OCI-LY3 (cell line): ENCODE results near the gene CRNKL1.
A peak's percentile ranks its signal among the peaks of the same experiment; 100 is the strongest.

Source experiments
- H2AFZ ChIP-seq: fragments of 200-600, 300-600 bp; shearing (Covaris generic); 2 replicates; pipeline ENCODE4 v1.6.0; 2014; ENCODE audit warnings: antibody characterized with exemption, low read depth, low read length
- H3K27ac ChIP-seq: fragments of 200-600, 300-600 bp; sonication (generic); 2 replicates; pipeline ENCODE4 v1.5.1; 2014; ENCODE audit warnings: mild to moderate bottlenecking, low read length, moderate library complexity, mixed read lengths
- H3K27me3 ChIP-seq: fragments of 200-600, 300-600 bp; sonication (generic); 2 replicates; pipeline ENCODE4 v1.6.1; 2014; ENCODE audit warnings: low read depth, low read length, mixed read lengths
- H3K36me3 ChIP-seq: fragments of 200-600, 300-600 bp; sonication (generic); replicated peaks from 2 replicates; pipeline ENCODE3; 2014; ENCODE audit warnings: low read depth, low read length, mixed read lengths
- H3K4me1 ChIP-seq: fragments of 300-600, 200-600 bp; sonication (generic); 2 replicates; pipeline ENCODE4 v1.6.1; 2014; ENCODE audit warnings: low read length, mixed read lengths
- H3K4me2 ChIP-seq: fragments of 200-600, 300-600 bp; sonication (generic); 2 replicates; pipeline ENCODE4 v1.6.1; 2014; ENCODE audit warnings: low read length, mixed read lengths
- H3K4me3 ChIP-seq: fragments of 300-600, 200-600 bp; sonication (generic); 2 replicates; pipeline ENCODE4 v1.5.1; 2014; ENCODE audit warnings: antibody characterized with exemption, mild to moderate bottlenecking, low read length, moderate library complexity
- H3K79me2 ChIP-seq: fragments of 300-600, 200-600 bp; shearing (Covaris generic); 2 replicates; pipeline ENCODE4 v1.6.1; 2014; ENCODE audit warnings: mild to moderate bottlenecking, low read length, mixed read lengths
- H3K9ac ChIP-seq: fragments of 300-600, 200-600 bp; shearing (Covaris generic); 2 replicates; pipeline ENCODE4 v1.6.0; 2014; ENCODE audit warnings: mild to moderate bottlenecking, low read length, moderate library complexity
- H3K9me3 ChIP-seq: fragments of 200-600, 300-600 bp; shearing (Covaris generic); 2 replicates; pipeline ENCODE4 v1.6.1; 2014; ENCODE audit warnings: low read length, mixed read lengths; ENCODE audit not compliant: insufficient read depth
- H4K20me1 ChIP-seq: fragments of 200-600, 300-600 bp; sonication (generic); 2 replicates; pipeline ENCODE4 v1.6.1; 2016; ENCODE audit warnings: low read length, mixed read lengths; ENCODE audit not compliant: insufficient read depth
- CTCF ChIP-seq: fragments of 200-600, 300-600 bp; sonication (generic); IDR thresholded peaks from 2 replicates; pipeline ENCODE4 v1.5.1; 2014; ENCODE audit warnings: antibody characterized with exemption, low read length, low read depth
- EZH2phosphoT487 ChIP-seq: fragments of 200-600 bp; shearing (Covaris generic); IDR thresholded peaks from 2 replicates; pipeline ENCODE4 v1.6.1; 2018; ENCODE audit warnings: antibody characterized with exemption, mixed run types, low read depth

CRNKL1 gene

GRCh38 chr20:20027284-20027683, 25.0 kb downstream of the CRNKL1 start:
- no peak overlapping the region for H3K27ac ChIP-seq
- TF ChIP-seq CTCF (no peak), EZH2phosphoT487 (no peak)
- H3K9me3 ChIP-seq: no peaks in the 10 kb centered on the region
- no peak overlapping the region for H3K4me3 ChIP-seq
- H4K20me1 ChIP-seq: peaks cover 14% of the 10 kb centered on the region; the same call in 1 of the 2 replicates
- H3K36me3 ChIP-seq: peaks cover 33% of the 10 kb centered on the region
- H3K27me3 ChIP-seq: no peaks in the 10 kb centered on the region
- peaks cover 54% of the 10 kb centered on the region for H3K79me2 ChIP-seq
- H3K4me2 ChIP-seq: no peak overlapping the region
- H2AFZ ChIP-seq: no peak overlapping the region
- H3K4me1 ChIP-seq: peaks cover 6% of the 10 kb centered on the region
- H3K9ac ChIP-seq: no peak overlapping the region

- Histone ChIP-seq H3K27me3 (no peaks in the 10 kb centered on the region), H3K27ac (no peak overlapping the region), H3K4me3 (no peak overlapping the region), H3K36me3 (peaks cover 17% of the 10 kb centered on the region), H3K9me3 (no peaks in the 10 kb centered on the region), H2AFZ (no peak overlapping the region), H3K4me2 (no peak overlapping the region), H3K9ac (no peak overlapping the region), H3K4me1 (peaks cover 17% of the 10 kb centered on the region), H4K20me1 (peaks cover 23% of the 10 kb centered on the region), H3K79me2 (peaks cover 77% of the 10 kb centered on the region)
- TF ChIP-seq EZH2phosphoT487 (no peak), CTCF (no peak)
Observed at GRCh38 chr20:20024942-20025341, 27.3 kb downstream of the CRNKL1 start.

GRCh38 chr20:20023395-20023794, 28.9 kb downstream of the CRNKL1 start:
- Histone ChIP-seq H2AFZ (no peak overlapping the region), H3K4me2 (no peak overlapping the region), H3K36me3 (peaks cover 17% of the 10 kb centered on the region), H3K4me3 (no peak overlapping the region), H3K27me3 (no peaks in the 10 kb centered on the region), H4K20me1 (peaks cover 31% of the 10 kb centered on the region), H3K27ac (no peak overlapping the region), H3K79me2 (peaks cover 92% of the 10 kb centered on the region), H3K4me1 (peaks cover 25% of the 10 kb centered on the region), H3K9me3 (no peaks in the 10 kb centered on the region), H3K9ac (no peak overlapping the region)
- TF ChIP-seq CTCF (no peak), EZH2phosphoT487 (no peak)

- Histone ChIP-seq H3K9me3 (no peaks in the 10 kb centered on the region), H3K4me3 (no peak overlapping the region), H3K4me2 (peak overlapping the region; percentile 6; the same call in 1 of the 2 replicates), H3K79me2 (peaks cover 96% of the 10 kb centered on the region), H3K4me1 (peaks cover 30% of the 10 kb centered on the region), H3K27me3 (no peaks in the 10 kb centered on the region), H3K36me3 (peaks cover 17% of the 10 kb centered on the region), H3K27ac (peak overlapping the region; percentile 34), H2AFZ (no peak overlapping the region), H3K9ac (no peak overlapping the region), H4K20me1 (peaks cover 35% of the 10 kb centered on the region)
- TF ChIP-seq EZH2phosphoT487: no peak
- no peak for TF ChIP-seq CTCF
Observed at GRCh38 chr20:20022498-20022897, 29.8 kb downstream of the CRNKL1 start.
